HEK293 (cell line): ENCODE measurements around the gene CTDNEP1.

ENCODE experiments used
- CTCF ChIA-PET: fragments of 350-600 bp; formaldehyde crosslinking; extraction: SDS; loops from one replicate; lab custom pipeline; 2021; ENCODE audit warnings: antibody characterized with exemption; lab: Yijun Ruan, JAX
- POLR2A ChIA-PET: fragments of 300-600 bp; formaldehyde crosslinking; extraction: SDS; loops from one replicate; lab custom pipeline; 2020; ENCODE audit warnings: antibody characterized with exemption, inconsistent platforms; lab: Yijun Ruan, JAX
- H3K27ac ChIP-seq: fragments of 200-500 bp; sonication (Bioruptor generic); 2 replicates; pipeline ENCODE4 v1.5.1; 2014; ENCODE audit warnings: low read depth, low read length, control low read depth, inconsistent platforms; ENCODE audit errors: extremely low read depth
- H3K36me3 ChIP-seq, 2 experiments: fragments of 200-500 bp in 1 of 2; sonication (Bioruptor generic) in 1 of 2; 1 replicate in 1 of 2; 2 replicates in 1 of 2; pipeline ENCODE4 v1.5.1; 2014 to 2017; ENCODE audit warnings: inconsistent platforms in 2 of 2, low read length in 2 of 2; ENCODE audit not compliant: control insufficient read depth in 2 of 2, insufficient read depth in 1 of 2
- H3K4me1 ChIP-seq: fragments of 200-500 bp; sonication (Bioruptor generic); 2 replicates; pipeline ENCODE4 v1.5.1; 2014; ENCODE audit warnings: mild to moderate bottlenecking, low read length, inconsistent platforms; ENCODE audit not compliant: control insufficient read depth, insufficient read depth
- H3K4me3 ChIP-seq: 2 replicates; pipeline ENCODE4 v1.5.1; 2011; ENCODE audit warnings: low read depth, mild to moderate bottlenecking, control low read depth, low read length, moderate library complexity
- H3K9me3 ChIP-seq: fragments of 200-500 bp; sonication (Bioruptor generic); 2 replicates; pipeline ENCODE4 v1.5.1; 2014; ENCODE audit warnings: low read depth, low read length, inconsistent platforms; ENCODE audit not compliant: control insufficient read depth, insufficient read depth
- OSR2 ChIP-seq: fragments of 450-650 bp; formaldehyde crosslinking; IDR thresholded peaks from 2 replicates; pipeline ENCODE4 v1.5.1; 2016; ENCODE audit warnings: missing biosample characterization, missing genetic modification characterization
- SP2 ChIP-seq: fragments of 450-650 bp; formaldehyde crosslinking; IDR thresholded peaks from 2 replicates; pipeline ENCODE4 v1.5.1; 2016; ENCODE audit warnings: missing biosample characterization, missing genetic modification characterization
- SP7 ChIP-seq: fragments of 450-650 bp; formaldehyde crosslinking; IDR thresholded peaks from 2 replicates; pipeline ENCODE4 v1.5.1; 2016; ENCODE audit warnings: missing biosample characterization, missing genetic modification characterization
- ZFP37 ChIP-seq: fragments of 450-650 bp; formaldehyde crosslinking; IDR thresholded peaks from 2 replicates; pipeline ENCODE4 v1.5.1; 2016; ENCODE audit warnings: missing biosample characterization, missing genetic modification characterization
- ZFP69B ChIP-seq: fragments of 450-650 bp; formaldehyde crosslinking; IDR thresholded peaks from 2 replicates; pipeline ENCODE4 v1.5.1; 2016; ENCODE audit warnings: missing biosample characterization, missing genetic modification characterization
- ZNF16 ChIP-seq: fragments of 450-650 bp; formaldehyde crosslinking; IDR thresholded peaks from 2 replicates; pipeline ENCODE4 v1.5.1; 2016; ENCODE audit warnings: low read depth, missing biosample characterization, missing genetic modification characterization
- ZNF221 ChIP-seq: fragments of 450-650 bp; formaldehyde crosslinking; IDR thresholded peaks from 2 replicates; pipeline ENCODE4 v1.5.1; 2017; ENCODE audit warnings: missing biosample characterization, missing genetic modification characterization, borderline replicate concordance
- ZNF223 ChIP-seq: fragments of 450-650 bp; formaldehyde crosslinking; IDR thresholded peaks from 2 replicates; pipeline ENCODE4 v1.5.1; 2016; ENCODE audit warnings: missing biosample characterization, missing genetic modification characterization
- ZNF239 ChIP-seq: fragments of 450-650 bp; formaldehyde crosslinking; IDR thresholded peaks from 2 replicates; pipeline ENCODE4 v1.5.1; 2016; ENCODE audit warnings: missing biosample characterization, missing genetic modification characterization
- ZNF514 ChIP-seq: fragments of 450-650 bp; formaldehyde crosslinking; IDR thresholded peaks from 2 replicates; pipeline ENCODE4 v1.5.1; 2016; ENCODE audit warnings: missing biosample characterization, missing genetic modification characterization
- ZNF529 ChIP-seq: fragments of 450-650 bp; formaldehyde crosslinking; IDR thresholded peaks from 2 replicates; pipeline ENCODE4 v1.5.1; 2017; ENCODE audit warnings: missing genetic modification characterization, missing biosample characterization; ENCODE audit not compliant: insufficient replicate concordance
- ZNF560 ChIP-seq: fragments of 450-650 bp; formaldehyde crosslinking; IDR thresholded peaks from 2 replicates; pipeline ENCODE4 v1.5.1; 2017; ENCODE audit warnings: missing biosample characterization, missing genetic modification characterization, borderline replicate concordance
- TF ChIP-seq, protein P1 (sequence below): fragments of 450-650 bp; formaldehyde crosslinking; conservative IDR thresholded peaks from 2 replicates; pipeline ENCODE4 v1.5.1; 2016; ENCODE audit warnings: low read depth, missing biosample characterization, missing genetic modification characterization
- TF ChIP-seq, protein P2 (sequence below): fragments of 450-650 bp; formaldehyde crosslinking; IDR thresholded peaks from 2 replicates; pipeline ENCODE4 v1.5.1; 2017; ENCODE audit warnings: missing biosample characterization, missing genetic modification characterization
- TF ChIP-seq, protein P3 (sequence below): fragments of 450-650 bp; formaldehyde crosslinking; IDR thresholded peaks from 2 replicates; pipeline ENCODE4 v1.5.1; 2016; ENCODE audit warnings: missing biosample characterization, missing genetic modification characterization
- TF ChIP-seq, protein P4 (sequence below): fragments of 450-650 bp; formaldehyde crosslinking; IDR thresholded peaks from 2 replicates; pipeline ENCODE4 v1.5.1; 2016; ENCODE audit warnings: missing biosample characterization, missing genetic modification characterization
- TF ChIP-seq, protein P5 (sequence below): fragments of 450-650 bp; formaldehyde crosslinking; IDR thresholded peaks from 2 replicates; pipeline ENCODE4 v1.5.1; 2016; ENCODE audit warnings: missing biosample characterization, missing genetic modification characterization
- TF ChIP-seq, protein P6 (sequence below): fragments of 450-650 bp; formaldehyde crosslinking; IDR thresholded peaks from 2 replicates; pipeline ENCODE4 v1.5.1; 2016; ENCODE audit warnings: missing biosample characterization, missing genetic modification characterization

Gene CTDNEP1

DNA sequence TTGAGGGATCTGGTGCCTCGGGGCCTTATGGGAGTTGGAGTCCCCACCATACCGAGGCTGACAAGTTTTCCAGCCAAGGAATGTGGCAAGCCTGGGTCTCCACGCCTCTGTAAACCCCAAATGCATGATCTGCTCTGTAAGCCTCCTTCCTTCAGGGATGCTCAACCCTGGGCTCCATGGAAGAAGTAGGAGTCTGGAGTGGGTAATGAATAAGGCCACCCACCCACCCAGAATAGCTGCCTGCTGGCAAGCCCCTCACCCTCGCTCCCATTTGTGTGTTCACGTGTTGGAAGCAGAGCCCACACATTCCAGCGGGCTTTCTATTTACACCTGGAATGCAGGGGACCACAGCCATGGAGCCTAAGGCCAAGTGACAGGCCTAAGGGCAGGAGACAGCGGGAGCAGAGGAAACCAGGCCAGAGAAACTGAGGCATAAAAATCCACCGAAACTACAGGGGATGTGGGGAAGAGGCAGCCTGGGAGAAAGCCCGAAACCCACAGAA, 36.3 kb downstream of the CTDNEP1 start (continued):
- TF ChIP-seq, protein P1, sequence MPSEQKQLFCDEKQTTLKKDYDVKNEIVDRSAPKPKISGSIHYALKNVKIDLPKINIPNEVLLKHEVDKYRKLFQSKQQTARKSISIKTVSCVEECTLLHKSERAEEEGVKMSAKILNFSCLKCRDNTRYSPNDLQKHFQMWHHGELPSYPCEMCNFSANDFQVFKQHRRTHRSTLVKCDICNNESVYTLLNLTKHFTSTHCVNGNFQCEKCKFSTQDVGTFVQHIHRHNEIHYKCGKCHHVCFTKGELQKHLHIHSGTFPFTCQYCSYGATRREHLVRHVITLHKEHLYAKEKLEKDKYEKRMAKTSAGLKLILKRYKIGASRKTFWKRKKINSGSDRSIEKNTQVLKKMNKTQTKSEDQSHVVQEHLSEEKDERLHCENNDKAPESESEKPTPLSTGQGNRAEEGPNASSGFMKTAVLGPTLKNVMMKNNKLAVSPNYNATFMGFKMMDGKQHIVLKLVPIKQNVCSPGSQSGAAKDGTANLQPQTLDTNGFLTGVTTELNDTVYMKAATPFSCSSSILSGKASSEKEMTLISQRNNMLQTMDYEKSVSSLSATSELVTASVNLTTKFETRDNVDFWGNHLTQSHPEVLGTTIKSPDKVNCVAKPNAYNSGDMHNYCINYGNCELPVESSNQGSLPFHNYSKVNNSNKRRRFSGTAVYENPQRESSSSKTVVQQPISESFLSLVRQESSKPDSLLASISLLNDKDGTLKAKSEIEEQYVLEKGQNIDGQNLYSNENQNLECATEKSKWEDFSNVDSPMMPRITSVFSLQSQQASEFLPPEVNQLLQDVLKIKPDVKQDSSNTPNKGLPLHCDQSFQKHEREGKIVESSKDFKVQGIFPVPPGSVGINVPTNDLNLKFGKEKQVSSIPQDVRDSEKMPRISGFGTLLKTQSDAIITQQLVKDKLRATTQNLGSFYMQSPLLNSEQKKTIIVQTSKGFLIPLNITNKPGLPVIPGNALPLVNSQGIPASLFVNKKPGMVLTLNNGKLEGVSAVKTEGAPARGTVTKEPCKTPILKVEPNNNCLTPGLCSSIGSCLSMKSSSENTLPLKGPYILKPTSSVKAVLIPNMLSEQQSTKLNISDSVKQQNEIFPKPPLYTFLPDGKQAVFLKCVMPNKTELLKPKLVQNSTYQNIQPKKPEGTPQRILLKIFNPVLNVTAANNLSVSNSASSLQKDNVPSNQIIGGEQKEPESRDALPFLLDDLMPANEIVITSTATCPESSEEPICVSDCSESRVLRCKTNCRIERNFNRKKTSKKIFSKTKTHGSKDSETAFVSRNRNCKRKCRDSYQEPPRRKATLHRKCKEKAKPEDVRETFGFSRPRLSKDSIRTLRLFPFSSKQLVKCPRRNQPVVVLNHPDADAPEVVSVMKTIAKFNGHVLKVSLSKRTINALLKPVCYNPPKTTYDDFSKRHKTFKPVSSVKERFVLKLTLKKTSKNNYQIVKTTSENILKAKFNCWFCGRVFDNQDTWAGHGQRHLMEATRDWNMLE, result no peak
- TF ChIP-seq, protein P2, sequence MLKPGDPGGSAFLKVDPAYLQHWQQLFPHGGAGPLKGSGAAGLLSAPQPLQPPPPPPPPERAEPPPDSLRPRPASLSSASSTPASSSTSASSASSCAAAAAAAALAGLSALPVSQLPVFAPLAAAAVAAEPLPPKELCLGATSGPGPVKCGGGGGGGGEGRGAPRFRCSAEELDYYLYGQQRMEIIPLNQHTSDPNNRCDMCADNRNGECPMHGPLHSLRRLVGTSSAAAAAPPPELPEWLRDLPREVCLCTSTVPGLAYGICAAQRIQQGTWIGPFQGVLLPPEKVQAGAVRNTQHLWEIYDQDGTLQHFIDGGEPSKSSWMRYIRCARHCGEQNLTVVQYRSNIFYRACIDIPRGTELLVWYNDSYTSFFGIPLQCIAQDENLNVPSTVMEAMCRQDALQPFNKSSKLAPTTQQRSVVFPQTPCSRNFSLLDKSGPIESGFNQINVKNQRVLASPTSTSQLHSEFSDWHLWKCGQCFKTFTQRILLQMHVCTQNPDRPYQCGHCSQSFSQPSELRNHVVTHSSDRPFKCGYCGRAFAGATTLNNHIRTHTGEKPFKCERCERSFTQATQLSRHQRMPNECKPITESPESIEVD, result no peak
- TF ChIP-seq ZNF223 (no peak), ZNF514 (no peak), ZNF529 (tag by site-specific recombination) (no peak)
- TF ChIP-seq, protein P3, sequence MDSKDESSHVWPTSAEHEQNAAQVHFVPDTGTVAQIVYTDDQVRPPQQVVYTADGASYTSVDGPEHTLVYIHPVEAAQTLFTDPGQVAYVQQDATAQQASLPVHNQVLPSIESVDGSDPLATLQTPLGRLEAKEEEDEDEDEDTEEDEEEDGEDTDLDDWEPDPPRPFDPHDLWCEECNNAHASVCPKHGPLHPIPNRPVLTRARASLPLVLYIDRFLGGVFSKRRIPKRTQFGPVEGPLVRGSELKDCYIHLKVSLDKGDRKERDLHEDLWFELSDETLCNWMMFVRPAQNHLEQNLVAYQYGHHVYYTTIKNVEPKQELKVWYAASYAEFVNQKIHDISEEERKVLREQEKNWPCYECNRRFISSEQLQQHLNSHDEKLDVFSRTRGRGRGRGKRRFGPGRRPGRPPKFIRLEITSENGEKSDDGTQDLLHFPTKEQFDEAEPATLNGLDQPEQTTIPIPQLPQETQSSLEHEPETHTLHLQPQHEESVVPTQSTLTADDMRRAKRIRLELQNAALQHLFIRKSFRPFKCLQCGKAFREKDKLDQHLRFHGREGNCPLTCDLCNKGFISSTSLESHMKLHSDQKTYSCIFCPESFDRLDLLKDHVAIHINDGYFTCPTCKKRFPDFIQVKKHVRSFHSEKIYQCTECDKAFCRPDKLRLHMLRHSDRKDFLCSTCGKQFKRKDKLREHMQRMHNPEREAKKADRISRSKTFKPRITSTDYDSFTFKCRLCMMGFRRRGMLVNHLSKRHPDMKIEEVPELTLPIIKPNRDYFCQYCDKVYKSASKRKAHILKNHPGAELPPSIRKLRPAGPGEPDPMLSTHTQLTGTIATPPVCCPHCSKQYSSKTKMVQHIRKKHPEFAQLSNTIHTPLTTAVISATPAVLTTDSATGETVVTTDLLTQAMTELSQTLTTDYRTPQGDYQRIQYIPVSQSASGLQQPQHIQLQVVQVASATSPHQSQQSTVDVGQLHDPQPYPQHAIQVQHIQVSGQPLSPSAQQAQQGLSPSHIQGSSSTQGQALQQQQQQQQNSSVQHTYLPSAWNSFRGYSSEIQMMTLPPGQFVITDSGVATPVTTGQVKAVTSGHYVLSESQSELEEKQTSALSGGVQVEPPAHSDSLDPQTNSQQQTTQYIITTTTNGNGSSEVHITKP (tag by site-specific recombination), result no peak; the same call in 1 of the 2 replicates
- TF ChIP-seq, all 188 proteins: peak for 7

DNA sequence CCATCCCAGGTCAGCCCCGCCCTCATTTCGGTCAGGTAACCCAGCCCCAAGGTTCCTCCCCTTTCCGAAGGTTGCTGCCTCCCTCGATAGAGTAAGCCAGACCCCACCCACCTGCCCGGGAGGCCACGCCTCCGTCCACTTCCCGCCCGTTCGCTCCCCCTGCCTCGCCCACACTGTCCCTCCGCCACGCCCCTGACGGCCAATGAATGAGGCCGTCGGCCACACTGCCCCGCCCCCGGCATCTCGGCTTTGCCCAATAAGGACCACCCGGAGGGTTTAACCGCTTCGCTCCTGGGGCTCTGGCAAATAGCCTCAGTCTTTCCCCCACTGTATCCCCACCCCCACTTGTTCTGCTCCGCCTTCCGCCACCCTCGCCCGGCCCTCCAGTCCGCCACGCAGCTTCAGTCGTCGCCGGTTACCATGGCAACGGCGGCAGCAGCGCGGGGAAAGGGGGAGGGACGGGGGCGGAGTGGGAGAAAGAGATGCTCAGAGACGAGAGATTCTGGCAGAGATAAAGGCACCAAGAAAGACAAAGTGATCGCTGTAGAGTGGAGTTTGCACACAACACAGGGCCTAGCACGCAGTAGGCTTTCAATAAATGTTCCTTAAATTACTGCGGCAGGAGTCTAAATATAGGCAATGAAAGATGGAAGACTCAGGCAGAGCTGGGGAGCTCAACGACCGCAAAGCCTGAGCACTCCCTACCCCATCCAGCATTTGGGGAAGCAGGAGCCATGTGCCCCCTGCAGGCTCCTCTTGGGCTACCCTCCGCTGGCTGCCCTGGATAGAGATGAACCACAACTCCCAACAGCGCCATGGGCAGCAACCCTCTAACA, 37.0 kb downstream of the CTDNEP1 start:
- no peaks in the 10 kb centered on the region for H3K9me3 ChIP-seq
- peaks cover 11% of the 10 kb centered on the region for H3K4me1 ChIP-seq
- ChIA-PET POLR2A (interaction anchor here (0.6 to 2.7 kb wide), 11 partner anchors 9 to 698 kb away, joined by 3 to 10 read pairs (median 4); partner anchors contain the start of genes DVL2, NAA38, PHF23 and SLC16A13), CTCF (interaction anchor here (0.5 to 2.3 kb wide), 11 partner anchors 8 to 597 kb away, joined by 3 to 12 read pairs (median 5); no protein-coding TSS in a partner anchor)
- H3K4me3 ChIP-seq, result peak overlapping the region; percentile 36
- no peak overlapping the region for H3K27ac ChIP-seq
- no peaks in the 10 kb centered on the region for H3K36me3 ChIP-seq
- TF ChIP-seq, protein P4, sequence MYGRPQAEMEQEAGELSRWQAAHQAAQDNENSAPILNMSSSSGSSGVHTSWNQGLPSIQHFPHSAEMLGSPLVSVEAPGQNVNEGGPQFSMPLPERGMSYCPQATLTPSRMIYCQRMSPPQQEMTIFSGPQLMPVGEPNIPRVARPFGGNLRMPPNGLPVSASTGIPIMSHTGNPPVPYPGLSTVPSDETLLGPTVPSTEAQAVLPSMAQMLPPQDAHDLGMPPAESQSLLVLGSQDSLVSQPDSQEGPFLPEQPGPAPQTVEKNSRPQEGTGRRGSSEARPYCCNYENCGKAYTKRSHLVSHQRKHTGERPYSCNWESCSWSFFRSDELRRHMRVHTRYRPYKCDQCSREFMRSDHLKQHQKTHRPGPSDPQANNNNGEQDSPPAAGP, result peak; percentile 68; the same call in 1 of the 2 replicates
- TF ChIP-seq, protein P5, sequence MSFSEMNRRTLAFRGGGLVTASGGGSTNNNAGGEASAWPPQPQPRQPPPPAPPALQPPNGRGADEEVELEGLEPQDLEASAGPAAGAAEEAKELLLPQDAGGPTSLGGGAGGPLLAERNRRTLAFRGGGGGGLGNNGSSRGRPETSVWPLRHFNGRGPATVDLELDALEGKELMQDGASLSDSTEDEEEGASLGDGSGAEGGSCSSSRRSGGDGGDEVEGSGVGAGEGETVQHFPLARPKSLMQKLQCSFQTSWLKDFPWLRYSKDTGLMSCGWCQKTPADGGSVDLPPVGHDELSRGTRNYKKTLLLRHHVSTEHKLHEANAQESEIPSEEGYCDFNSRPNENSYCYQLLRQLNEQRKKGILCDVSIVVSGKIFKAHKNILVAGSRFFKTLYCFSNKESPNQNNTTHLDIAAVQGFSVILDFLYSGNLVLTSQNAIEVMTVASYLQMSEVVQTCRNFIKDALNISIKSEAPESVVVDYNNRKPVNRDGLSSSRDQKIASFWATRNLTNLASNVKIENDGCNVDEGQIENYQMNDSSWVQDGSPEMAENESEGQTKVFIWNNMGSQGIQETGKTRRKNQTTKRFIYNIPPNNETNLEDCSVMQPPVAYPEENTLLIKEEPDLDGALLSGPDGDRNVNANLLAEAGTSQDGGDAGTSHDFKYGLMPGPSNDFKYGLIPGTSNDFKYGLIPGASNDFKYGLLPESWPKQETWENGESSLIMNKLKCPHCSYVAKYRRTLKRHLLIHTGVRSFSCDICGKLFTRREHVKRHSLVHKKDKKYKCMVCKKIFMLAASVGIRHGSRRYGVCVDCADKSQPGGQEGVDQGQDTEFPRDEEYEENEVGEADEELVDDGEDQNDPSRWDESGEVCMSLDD (tag by site-specific recombination), result peak; percentile 67
- 0 out of 2 replicates have a peak, but pooled peaks have one; percentile 49 for TF ChIP-seq ZFP69B (tag by site-specific recombination)
- TF ChIP-seq ZNF239 (tag by site-specific recombination), result no peak
- no peak for TF ChIP-seq ZNF16 (tag by site-specific recombination)
- no peak for TF ChIP-seq ZNF221 (tag by site-specific recombination)
- TF ChIP-seq, protein P6, sequence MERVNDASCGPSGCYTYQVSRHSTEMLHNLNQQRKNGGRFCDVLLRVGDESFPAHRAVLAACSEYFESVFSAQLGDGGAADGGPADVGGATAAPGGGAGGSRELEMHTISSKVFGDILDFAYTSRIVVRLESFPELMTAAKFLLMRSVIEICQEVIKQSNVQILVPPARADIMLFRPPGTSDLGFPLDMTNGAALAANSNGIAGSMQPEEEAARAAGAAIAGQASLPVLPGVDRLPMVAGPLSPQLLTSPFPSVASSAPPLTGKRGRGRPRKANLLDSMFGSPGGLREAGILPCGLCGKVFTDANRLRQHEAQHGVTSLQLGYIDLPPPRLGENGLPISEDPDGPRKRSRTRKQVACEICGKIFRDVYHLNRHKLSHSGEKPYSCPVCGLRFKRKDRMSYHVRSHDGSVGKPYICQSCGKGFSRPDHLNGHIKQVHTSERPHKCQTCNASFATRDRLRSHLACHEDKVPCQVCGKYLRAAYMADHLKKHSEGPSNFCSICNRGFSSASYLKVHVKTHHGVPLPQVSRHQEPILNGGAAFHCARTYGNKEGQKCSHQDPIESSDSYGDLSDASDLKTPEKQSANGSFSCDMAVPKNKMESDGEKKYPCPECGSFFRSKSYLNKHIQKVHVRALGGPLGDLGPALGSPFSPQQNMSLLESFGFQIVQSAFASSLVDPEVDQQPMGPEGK (tag by site-specific recombination), result peak; percentile 96
- peak; percentile 100 for TF ChIP-seq SP2 (tag by site-specific recombination)
- TF ChIP-seq ZNF560 (tag by site-specific recombination), result no peak
- no peak for TF ChIP-seq ZFP37 (tag by site-specific recombination)
- peak; percentile 58 for TF ChIP-seq OSR2 (tag by site-specific recombination)
- TF ChIP-seq SP7, result peak; percentile 79
